ENCODE data around the gene PRKN.

The PRKN gene

DNA sequence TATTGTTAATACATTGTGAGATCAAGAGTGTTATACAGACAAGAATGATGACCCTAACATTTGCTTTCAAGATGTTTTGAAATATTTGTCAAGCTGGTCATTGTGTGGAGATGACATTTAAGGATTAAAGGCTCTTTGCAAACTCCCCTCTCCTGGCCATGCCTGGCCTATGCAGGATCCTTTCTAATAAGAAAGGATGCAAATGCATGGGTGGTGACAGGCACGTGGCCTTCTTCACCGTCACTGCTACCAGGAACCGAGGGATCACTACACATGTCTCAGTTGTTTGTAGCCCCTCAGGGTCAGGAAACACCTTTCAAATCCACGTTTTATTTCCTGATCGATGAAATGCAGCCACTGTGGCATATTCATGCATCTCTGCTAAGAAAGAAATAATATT is 419.7 kb downstream of the PRKN start:
- no peak for DNase-seq (ENCODE audit: low read depth in 2 of 2)

DNA sequence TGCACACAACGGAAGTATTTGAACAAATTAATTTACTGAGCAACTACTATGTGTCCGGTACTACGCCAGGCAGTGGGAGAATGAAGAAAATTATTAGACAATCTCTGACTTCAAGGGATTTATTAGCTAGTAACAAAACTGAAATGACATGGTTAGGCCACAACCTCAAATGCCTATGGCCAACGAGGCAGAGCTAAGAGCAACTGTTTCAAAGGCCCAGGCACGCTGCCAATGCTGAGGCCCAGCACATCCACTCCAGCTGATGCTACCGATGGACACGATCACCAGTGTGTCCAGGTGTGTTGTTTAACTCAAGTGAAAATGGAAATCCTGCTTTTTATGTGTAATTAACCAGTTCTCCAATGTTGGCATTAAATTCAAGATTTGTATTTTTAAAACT is 420.9 kb downstream of the PRKN start:
- DNase-seq (ENCODE audit: low read depth in 2 of 2): no peak

DNA sequence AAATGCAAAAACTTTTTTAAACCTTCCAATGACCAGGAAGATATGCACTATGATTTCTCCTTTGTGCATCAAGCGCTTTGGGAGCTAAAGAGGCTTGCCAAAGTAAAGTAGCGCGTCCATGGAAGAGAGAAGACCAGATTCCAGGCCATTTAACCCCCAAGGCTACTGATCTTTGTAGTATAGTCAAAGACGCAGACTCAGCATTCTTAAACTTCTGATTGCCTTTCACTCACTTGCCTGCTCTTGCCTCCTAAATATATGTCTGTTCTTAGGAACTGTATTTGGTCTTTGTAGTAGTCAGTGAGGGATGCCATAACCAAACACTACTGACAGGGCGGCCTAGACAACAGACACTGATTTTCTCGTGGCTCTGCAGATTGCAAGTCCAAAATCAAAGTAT is 426.4 kb downstream of the PRKN start:
- DNase-seq (ENCODE audit: low read depth in 2 of 2): no peak

GRCh38 chr6:162294029-162294428 is 433.5 kb downstream of the PRKN start:
- no peak for DNase-seq (ENCODE audit: low read depth in 2 of 2)

GRCh38 chr6:162292915-162293314 is 434.7 kb downstream of the PRKN start:
- no peak for DNase-seq (ENCODE audit: low read depth in 2 of 2)

GRCh38 chr6:162290846-162291465 is 436.6 kb downstream of the PRKN start:
- no peak for DNase-seq (ENCODE audit: low read depth in 2 of 2)

GRCh38 chr6:162289972-162290371 is 437.6 kb downstream of the PRKN start:
- no peak for DNase-seq (ENCODE audit: low read depth in 2 of 2)

DNA sequence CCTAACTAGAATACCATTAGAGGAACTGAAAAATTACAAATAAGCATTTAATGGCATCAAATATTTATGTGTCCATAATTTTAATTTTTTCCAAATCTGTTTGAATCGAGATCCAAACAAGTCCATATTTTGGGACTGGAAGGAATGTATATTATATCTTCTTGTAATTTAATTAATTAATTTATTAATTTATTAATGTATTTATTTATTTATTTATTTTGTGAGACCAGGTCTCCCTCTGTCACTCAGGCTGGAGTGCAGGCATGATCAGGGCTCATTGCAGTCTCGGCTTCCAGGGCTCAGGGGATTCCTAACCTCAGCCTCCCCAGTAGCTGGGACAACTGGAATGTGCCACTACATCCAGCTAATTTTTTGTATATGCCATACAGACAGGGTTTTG is 453.6 kb downstream of the PRKN start:
- no peak for DNase-seq (ENCODE audit: low read depth in 2 of 2)

DNA sequence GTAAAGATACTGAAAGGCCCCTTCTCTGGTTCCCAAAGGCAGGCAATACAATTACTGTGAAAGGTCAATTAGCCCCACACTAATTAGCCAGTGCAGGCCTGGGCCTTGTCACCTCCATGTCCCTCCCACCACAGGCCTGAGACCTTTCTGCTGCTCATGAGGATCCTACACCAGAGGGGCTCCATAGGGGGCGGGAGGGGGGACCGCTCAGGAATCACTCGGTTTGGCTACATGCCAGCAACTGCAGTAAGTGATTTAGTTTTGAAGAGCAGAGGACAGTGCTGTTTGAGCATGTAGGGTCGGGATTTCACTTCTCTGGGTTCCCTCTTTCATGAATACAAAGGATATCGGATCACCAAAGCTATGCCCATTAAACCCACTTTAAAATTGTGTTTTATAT is 455.6 kb downstream of the PRKN start:
- no peak for DNase-seq (ENCODE audit: low read depth in 2 of 2)

DNA sequence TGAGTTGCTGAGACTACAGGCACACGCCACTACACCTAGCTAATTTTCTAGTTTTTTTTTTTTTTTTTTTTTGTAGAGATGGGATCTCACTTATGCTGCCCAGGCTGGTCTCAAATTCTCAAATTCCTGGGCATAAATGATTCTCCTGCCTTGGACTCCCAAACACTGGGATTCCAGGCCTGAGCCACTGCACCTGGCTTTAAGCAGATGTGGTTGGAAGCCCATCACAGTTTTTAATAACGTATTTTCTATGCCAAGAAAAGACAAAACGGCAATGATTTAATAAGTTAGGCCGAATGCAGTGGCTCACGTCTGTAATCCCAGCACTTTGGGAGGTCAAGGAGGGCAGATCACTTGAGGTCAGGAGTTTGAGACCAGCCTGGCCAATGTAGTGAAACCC is 456.6 kb downstream of the PRKN start:
- no peak for DNase-seq (ENCODE audit: low read depth in 2 of 2)

- no peak for DNase-seq (ENCODE audit: low read depth in 2 of 2)
Observed at GRCh38 chr6:162267641-162268040, 459.9 kb downstream of the PRKN start.

GRCh38 chr6:162267126-162267525 is 460.4 kb downstream of the PRKN start:
- DNase-seq (ENCODE audit: low read depth in 2 of 2): no peak

DNA sequence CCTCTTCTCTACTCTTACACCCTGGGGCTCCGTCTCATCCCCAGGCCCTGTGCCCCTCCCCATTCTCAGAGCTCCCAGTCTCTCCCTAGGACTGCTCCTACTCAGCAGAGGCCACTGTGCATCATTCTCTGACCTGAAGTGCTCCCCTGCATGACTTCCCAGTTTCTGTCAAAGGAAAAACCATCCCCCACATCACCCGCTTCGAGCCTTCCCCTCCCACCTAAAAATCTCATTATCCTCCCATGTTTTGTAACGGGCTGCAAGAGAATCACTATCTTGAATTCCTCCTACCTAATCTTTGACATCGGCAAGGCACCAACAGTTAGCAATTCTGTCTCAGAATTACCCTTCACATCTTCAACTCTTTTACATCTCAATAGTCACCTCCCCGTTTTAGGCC is 463.0 kb downstream of the PRKN start:
- no peak for DNase-seq (ENCODE audit: low read depth in 2 of 2)

- DNase-seq (ENCODE audit: low read depth in 2 of 2): no peak
Observed at GRCh38 chr6:162262466-162263196, 464.9 kb downstream of the PRKN start.

GRCh38 chr6:162261598-162261997 is 466.0 kb downstream of the PRKN start:
- no peak for DNase-seq (ENCODE audit: low read depth in 2 of 2)

- no peak for DNase-seq (ENCODE audit: low read depth in 2 of 2)
Observed at GRCh38 chr6:162260027-162260426, 467.5 kb downstream of the PRKN start.

- DNase-seq (ENCODE audit: low read depth in 2 of 2): no peak
Observed at GRCh38 chr6:162258647-162259046, 468.9 kb downstream of the PRKN start.

GRCh38 chr6:162256361-162256760 is 471.2 kb downstream of the PRKN start:
- no peak for DNase-seq (ENCODE audit: low read depth in 2 of 2)

GRCh38 chr6:162251257-162251656 is 476.3 kb downstream of the PRKN start:
- DNase-seq (ENCODE audit: low read depth in 2 of 2): no peak

- DNase-seq (ENCODE audit: low read depth in 2 of 2): no peak
Observed at GRCh38 chr6:162249907-162250642, 477.5 kb downstream of the PRKN start.

- DNase-seq (ENCODE audit: low read depth in 2 of 2): no peak
Observed at GRCh38 chr6:162245830-162246420, 481.6 kb downstream of the PRKN start.

- no peak for DNase-seq (ENCODE audit: low read depth in 2 of 2)
Observed at GRCh38 chr6:162244031-162244430, 483.5 kb downstream of the PRKN start.

DNA sequence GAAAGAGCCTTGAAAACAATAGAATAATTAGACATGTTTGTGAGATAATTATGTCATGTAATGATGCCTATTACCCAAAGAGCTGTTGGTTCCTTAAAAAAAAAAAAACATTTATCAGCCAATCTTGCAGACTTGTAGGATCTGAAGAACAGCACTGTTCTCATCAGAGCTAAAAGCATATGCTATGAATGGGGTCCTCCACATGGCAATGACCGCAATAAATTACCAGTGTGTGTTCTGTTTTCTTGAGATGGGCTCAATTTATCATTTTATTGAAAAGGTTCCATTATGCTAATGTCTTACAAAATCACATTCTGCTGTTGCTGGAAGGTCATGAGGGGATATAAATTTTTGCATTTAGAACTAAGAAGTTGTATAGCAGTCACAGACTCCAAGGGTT is 484.7 kb downstream of the PRKN start:
- no peak for DNase-seq (ENCODE audit: low read depth in 2 of 2)
